Left renal cortex interstitium (tissue), 4 donors: Measurements from ENCODE around the gene ISM1. TPM values are rescaled to one million over a fixed set of nuclear protein-coding genes. Genes with fewer than 3 reads are reported as not detected.

ENCODE experiments used
- DNase-seq, 4 donors: peaks; one replicate each; pipeline ENCODE4 v3.0.0-alpha.2; 2013; ENCODE audit warnings: low read depth in 4 of 4, low spot score in 2 of 4, missing footprints in 1 of 4
- polyA plus RNA-seq, 4 donors: library from polyadenylated mRNA; unstranded; fragments of 120-200 nt; gene quantifications; one replicate each; pipeline ENCODE4 v1.2.1, GENCODE V29; 2013; ENCODE audit not compliant: insufficient read length in 4 of 4

ISM1 gene
- polyA plus RNA-seq, 4 donors: 3.0 to 4.9 (median 4.0) TPM

- DNase-seq: no peak
Measured at GRCh38 chr20:13251904-13252297, 30.8 kb downstream of the ISM1 start.

- no peak for DNase-seq
Measured at GRCh38 chr20:13255356-13255755, 34.3 kb downstream of the ISM1 start.

GRCh38 chr20:13256606-13257005 is 35.5 kb downstream of the ISM1 start:
- no peak for DNase-seq

GRCh38 chr20:13259921-13260320 is 38.8 kb downstream of the ISM1 start:
- no peak for DNase-seq

- DNase-seq: no peak
Measured at GRCh38 chr20:13260650-13261279, 39.7 kb downstream of the ISM1 start.

GRCh38 chr20:13261460-13262301 is 40.6 kb downstream of the ISM1 start:
- DNase-seq: no peak

GRCh38 chr20:13262302-13262650 is 41.2 kb downstream of the ISM1 start:
- no peak for DNase-seq

GRCh38 chr20:13262671-13263360 is 41.7 kb downstream of the ISM1 start:
- DNase-seq: no peak

GRCh38 chr20:13263451-13263850 is 42.4 kb downstream of the ISM1 start:
- DNase-seq: no peak

- DNase-seq: no peak
Measured at GRCh38 chr20:13264907-13265306, 43.8 kb downstream of the ISM1 start.

GRCh38 chr20:13265941-13266340 is 44.9 kb downstream of the ISM1 start:
- DNase-seq: no peak

GRCh38 chr20:13267231-13267630 is 46.2 kb downstream of the ISM1 start:
- no peak for DNase-seq

GRCh38 chr20:13268953-13269352 is 47.9 kb downstream of the ISM1 start:
- no peak for DNase-seq

- DNase-seq: no peak
Measured at GRCh38 chr20:13270211-13270610, 49.1 kb downstream of the ISM1 start.

- no peak for DNase-seq
Measured at GRCh38 chr20:13271098-13271497, 50.0 kb downstream of the ISM1 start.

- DNase-seq: no peak
Measured at GRCh38 chr20:13271977-13272975, 51.2 kb downstream of the ISM1 start.

GRCh38 chr20:13274275-13274861 is 53.3 kb downstream of the ISM1 start:
- peak in 1 of 4 donors; percentile 44 for DNase-seq

GRCh38 chr20:13276945-13277541 is 56.0 kb downstream of the ISM1 start:
- DNase-seq: no peak

- DNase-seq: no peak
Measured at GRCh38 chr20:13277663-13278295, 56.7 kb downstream of the ISM1 start.
